K562 (cell line): ENCODE data around the gene KANK4. TPM values are rescaled to one million over a fixed set of nuclear protein-coding genes. Genes with fewer than 3 reads are reported as not detected.

Experiments
- ATAC-seq: fragments of 200-7000 bp; cut with Tn5 transposase; 3 replicates; pipeline ENCODE4 v1.9.1; 2020; ENCODE audit warnings: moderate library complexity
- BruUV-seq: library from RNA; stranded (reverse); fragments of 400-500 nt; replicated peaks from 2 replicates; lab custom pipeline; 2021; lab: Mats Ljungman, UMichigan
- CTCF ChIA-PET: fragments of 300-600 bp; formaldehyde crosslinking; extraction: SDS; loops from one replicate; lab custom pipeline; 2021; ENCODE audit warnings: low intra/inter-chr PET ratio; lab: Yijun Ruan, JAX
- POLR2A ChIA-PET: fragments of 300-600, 350-650 bp; sonication (Branson Sonifier 250); formaldehyde crosslinking; extraction: SDS; loops from one replicate; lab custom pipeline; 2021; ENCODE audit warnings: antibody characterized with exemption, inconsistent platforms; lab: Yijun Ruan, JAX
- DNase-seq, 4 experiments: peaks; one replicate each; pipeline versions ENCODE4 v3.0.0 to v3.0.0-alpha.2; 2011 to 2018; ENCODE audit warnings: low spot score in 3 of 4, mixed read lengths in 3 of 4; ENCODE audit errors: extremely low read depth in 1 of 4
- FAIRE-seq: peaks from 2 replicates; lab custom pipeline; 2011; peaks lifted over from hg19 to GRCh38; lab: Jason Lieb, UNC
- H2AFZ ChIP-seq: 2 replicates; pipeline ENCODE4 v1.6.0; 2011; ENCODE audit warnings: low read depth, low read length, control low read depth, inconsistent platforms
- H3K27ac ChIP-seq: fragments of 200-600 bp; 3 replicates; pipeline ENCODE4 v1.8.0; 2011; ENCODE audit warnings: low read depth, mild to moderate bottlenecking, control low read depth, inconsistent platforms, low read length, moderate library complexity, mixed read lengths; ENCODE audit errors: extremely low read depth
- H3K27me3 ChIP-seq, 2 experiments: fragments of 300-600 bp in 1 of 2; 2 replicates in 1 of 2; 3 replicates in 1 of 2; pipeline versions ENCODE4 v1.6.0 to v1.8.0; 2011; ENCODE audit warnings: inconsistent platforms in 2 of 2, low read length in 2 of 2, mild to moderate bottlenecking in 1 of 2, mixed read lengths in 1 of 2, moderate library complexity in 1 of 2; ENCODE audit not compliant: control insufficient read depth in 2 of 2, insufficient read depth in 2 of 2
- H3K36me3 ChIP-seq: fragments of 300-600 bp; 3 replicates; pipeline ENCODE4 v1.8.0; 2011; ENCODE audit warnings: mild to moderate bottlenecking, low read length, inconsistent platforms; ENCODE audit not compliant: control insufficient read depth, insufficient read depth
- H3K4me1 ChIP-seq, 2 experiments: fragments of 200-600 bp in 1 of 2; replicated peaks in 1 of 2; 2 replicates in 1 of 2; 3 replicates in 1 of 2; pipeline versions ENCODE4 v1.5.1 to v1.8.0; 2011; ENCODE audit warnings: inconsistent platforms in 2 of 2, low read length in 2 of 2, mild to moderate bottlenecking in 1 of 2, mixed read lengths in 1 of 2, moderate library complexity in 1 of 2; ENCODE audit not compliant: control insufficient read depth in 2 of 2, insufficient read depth in 2 of 2
- H3K4me2 ChIP-seq: 2 replicates; pipeline ENCODE4 v1.6.1; 2011; ENCODE audit warnings: low read length, control low read depth, inconsistent platforms, mixed read lengths; ENCODE audit not compliant: insufficient read depth
- H3K4me3 ChIP-seq: fragments of 200-600 bp; sonication (generic), shearing (Covaris generic); 2 replicates; pipeline ENCODE4 v1.5.1; 2016; ENCODE audit warnings: control low read depth, inconsistent platforms
- H3K79me2 ChIP-seq: fragments of 200-600 bp; 3 replicates; pipeline ENCODE4 v1.8.0; 2011; ENCODE audit warnings: low read length, inconsistent platforms; ENCODE audit not compliant: control insufficient read depth, insufficient read depth
- H3K9ac ChIP-seq, 2 experiments: 2 replicates each; pipeline versions ENCODE4 v1.6.0 to v1.6.1; 2011; ENCODE audit warnings: low read depth in 2 of 2, low read length in 2 of 2, control low read depth in 1 of 2, inconsistent platforms in 1 of 2, mild to moderate bottlenecking in 1 of 2, mixed read lengths in 1 of 2; ENCODE audit not compliant: insufficient read depth in 1 of 2
- H3K9me1 ChIP-seq: one replicate; pipeline ENCODE4 v1.6.0; 2011; ENCODE audit warnings: inconsistent platforms, mild to moderate bottlenecking, low read length, moderate library complexity; ENCODE audit not compliant: control insufficient read depth, insufficient read depth
- H3K9me3 ChIP-seq: replicated peaks from 2 replicates; pipeline ENCODE4 v1.5.1; 2011; ENCODE audit warnings: low read depth, low read length, inconsistent platforms; ENCODE audit not compliant: control insufficient read depth, insufficient read depth
- H4K20me1 ChIP-seq: replicated peaks from 2 replicates; pipeline ENCODE4 v1.6.1; 2011; ENCODE audit warnings: low read length, inconsistent platforms, mixed read lengths; ENCODE audit not compliant: control insufficient read depth, insufficient read depth
- CHD4 ChIP-seq: fragments of 200-600 bp; sonication (generic); IDR thresholded peaks from 3 replicates; pipeline ENCODE4 v1.6.1; 2012; ENCODE audit warnings: low read depth, mild to moderate bottlenecking, mixed read lengths, low read length, inconsistent platforms; ENCODE audit not compliant: insufficient read depth, insufficient replicate concordance, poor library complexity, severe bottlenecking
- CXXC5 ChIP-seq: fragments of 250-450 bp; sonication (Bioruptor Pico); IDR thresholded peaks from 2 replicates; pipeline ENCODE4 v1.8.0; 2022; ENCODE audit warnings: inconsistent platforms, mild to moderate bottlenecking, moderate library complexity
- LCOR ChIP-seq: sonication (generic); formaldehyde crosslinking; IDR thresholded peaks from 2 replicates; pipeline ENCODE4 v1.8.0; 2022; ENCODE audit warnings: mild to moderate bottlenecking, missing genetic modification reagents
- MTA3 ChIP-seq: fragments of 450-650 bp; formaldehyde crosslinking; IDR thresholded peaks from 2 replicates; pipeline ENCODE4 v1.6.1; 2017; ENCODE audit warnings: mild to moderate bottlenecking, borderline replicate concordance
- NELFE ChIP-seq: IDR thresholded peaks from 2 replicates; pipeline ENCODE4 v1.6.1; 2011; ENCODE audit warnings: mild to moderate bottlenecking; ENCODE audit not compliant: insufficient read depth, insufficient read length
- POLR3A ChIP-seq: IDR thresholded peaks from 2 replicates; pipeline ENCODE4 v1.6.1; 2011; ENCODE audit warnings: borderline replicate concordance, mild to moderate bottlenecking, moderate library complexity; ENCODE audit not compliant: insufficient read length, insufficient read depth; ENCODE audit errors: extremely low read depth
- PRMT5 ChIP-seq: sonication (generic); formaldehyde crosslinking; IDR thresholded peaks from 2 replicates; pipeline ENCODE4 v1.5.0; 2020; ENCODE audit warnings: missing genetic modification reagents
- SETDB1 ChIP-seq: IDR thresholded peaks from one replicate; pipeline ENCODE4 v1.6.1; 2012; ENCODE audit warnings: low read length, control low read depth, inconsistent platforms
- TCF15 ChIP-seq: fragments of 250-450 bp; sonication (Bioruptor Pico); IDR thresholded peaks from 2 replicates; pipeline ENCODE4 v1.8.0; 2022; ENCODE audit warnings: moderate library complexity, mild to moderate bottlenecking, inconsistent platforms
- ZMIZ1 ChIP-seq, 2 experiments: fragments of 150-350 bp in 1 of 2; IDR thresholded peaks; 2 replicates each; pipeline ENCODE4 v1.6.1; 2012 to 2016; ENCODE audit warnings: low read depth in 2 of 2, low read length in 2 of 2, mild to moderate bottlenecking in 1 of 2, moderate library complexity in 1 of 2
- ZNF121 ChIP-seq: sonication (generic); formaldehyde crosslinking; conservative IDR thresholded peaks from 2 replicates; pipeline ENCODE4 v1.8.0; 2022; ENCODE audit warnings: missing genetic modification reagents
- ZNF175 ChIP-seq: fragments of 200-800 bp; sonication (Bioruptor generic); IDR thresholded peaks from 2 replicates; pipeline ENCODE4 v1.6.1; 2016; ENCODE audit warnings: low read depth, mild to moderate bottlenecking, missing genetic modification characterization, missing compliant biosample characterization
- ZNF76 ChIP-seq: fragments of 250-450 bp; sonication (Bioruptor Pico); IDR thresholded peaks from 2 replicates; pipeline ENCODE4 v1.4.0; 2020; ENCODE audit warnings: mild to moderate bottlenecking, moderate library complexity, borderline replicate concordance
- WGBS: fragments of 100-300 bp; shearing (Covaris generic); methylation state at CpG from one replicate; pipeline ENCODE4 v1.1.6; 2016; ENCODE audit warnings: low coverage, mixed read lengths; ENCODE audit not compliant: insufficient coverage; ENCODE audit errors: missing lambda C conversion rate; 5-methylcytosine and 5-hydroxymethylcytosine counted together
- in situ Hi-C: fragments of 300-500 bp; cut with MboI; formaldehyde crosslinking; loops from 4 replicates; pipeline ENCODE4 v1.15.0; 2018; ENCODE audit warnings: inconsistent platforms, mixed read lengths
- intact Hi-C: fragments of 100-400 bp; cut with micrococcal nuclease; formaldehyde crosslinking; loops from 2 replicates; pipeline ENCODE4 v1.14.2; 2022
- polyA plus RNA-seq, 8 experiments: library from polyadenylated mRNA; depleted of rRNA in 4 of 8; stranded (reverse) in 5 of 8; unstranded in 3 of 8; fragments of >200 nt; fragmentation: Nextera tagmentation in 2 of 8; fragmentation: Illumina TruSeq in 1 of 8; extraction: Ambion mirVana in 2 of 8; extraction: Trizol in 1 of 8; gene quantifications; 2 replicates each; pipeline versions ENCODE4 v1.2.1 to v1.2.3, GENCODE V29; 2011 to 2014; ENCODE audit warnings: inconsistent platforms in 1 of 8, missing spikeins in 1 of 8
- total RNA-seq, 7 experiments: library from RNA; depleted of rRNA in 6 of 7; stranded (reverse); fragments of >200 nt in 6 of 7; fragmentation: Illumina TruSeq in 2 of 7; extraction: Trizol in 2 of 7; gene quantifications; 2 replicates each; pipeline versions ENCODE4 v1.2.1 to v1.2.3, GENCODE V29; 2011 to 2021; ENCODE audit warnings: low replicate concordance in 1 of 7
- TF ChIP-seq, protein P1 (sequence below): fragments of 250-450 bp; sonication (Bioruptor Pico); IDR thresholded peaks from 2 replicates; pipeline ENCODE4 v1.6.1; 2021; ENCODE audit warnings: mild to moderate bottlenecking
- TF ChIP-seq, protein P2 (sequence below), 2 experiments: fragments of 200-800 bp in 1 of 2; sonication (Bioruptor generic) in 1 of 2; sonication (generic) in 1 of 2; formaldehyde crosslinking in 1 of 2; IDR thresholded peaks in 1 of 2; conservative IDR thresholded peaks in 1 of 2; 2 replicates each; pipeline versions ENCODE4 v1.5.0 to v1.6.1; 2016 to 2020; ENCODE audit warnings: missing compliant biosample characterization in 1 of 2, missing genetic modification characterization in 1 of 2, missing genetic modification reagents in 1 of 2
- TF ChIP-seq, protein P3 (sequence below): fragments of 250-450 bp; sonication (Bioruptor Pico); IDR thresholded peaks from 2 replicates; pipeline ENCODE4 v1.5.0; 2021

The KANK4 gene
- total and polyA plus RNA-seq, 9 of the 15 experiments (the other 6 are each of a cell fraction or from before 2014, with no cell fraction given): not detected

GRCh38 chr1:62353853-62354252 lies 34.6 kb upstream of the KANK4 start:
- Histone ChIP-seq H3K36me3 (no peaks in the 10 kb centered on the region), H3K4me3 (no peak overlapping the region), H3K27me3 (peaks cover 13 to 25% of the 10 kb centered on the region in 2 experiments), H2AFZ (no peak overlapping the region), H3K27ac (no peak overlapping the region), H4K20me1 (no peaks in the 10 kb centered on the region), H3K9ac (no peak overlapping the region), H3K9me1 (no peaks in the 10 kb centered on the region), H3K79me2 (no peaks in the 10 kb centered on the region), H3K4me2 (no peak overlapping the region), H3K9me3 (no peaks in the 10 kb centered on the region), H3K4me1 (no peaks in the 10 kb centered on the region)
- intact Hi-C loops: no loop called here
- ATAC-seq (no peak), FAIRE-seq (no peak), DNase-seq (no peak)
- ChIA-PET POLR2A (no interaction called here), CTCF (no interaction called here)
- no TSS peak for BruUV-seq
- in situ Hi-C loops: no loop called here
- 0% methylated on average over 3 of the region's 3 CpGs for WGBS
- TF ChIP-seq ZNF121 (CRISPR knock-in tag) (no peak), ZMIZ1 (IDR thresholded peaks at IDR 0.05; ENCODE audit: low read depth in 2 of 2, low read length in 2 of 2) (no peak), LCOR (CRISPR knock-in tag) (no peak), MTA3 (no peak), NELFE (no peak), CXXC5 (CRISPR knock-in tag) (no peak), SETDB1 (no peak), PRMT5 (CRISPR knock-in tag) (no peak), CHD4 (no peak), ZNF175 (CRISPR knock-in tag) (no peak), POLR3A (no peak), TCF15 (CRISPR knock-in tag) (no peak), ZNF76 (CRISPR knock-in tag) (no peak)
- TF ChIP-seq, protein P1, sequence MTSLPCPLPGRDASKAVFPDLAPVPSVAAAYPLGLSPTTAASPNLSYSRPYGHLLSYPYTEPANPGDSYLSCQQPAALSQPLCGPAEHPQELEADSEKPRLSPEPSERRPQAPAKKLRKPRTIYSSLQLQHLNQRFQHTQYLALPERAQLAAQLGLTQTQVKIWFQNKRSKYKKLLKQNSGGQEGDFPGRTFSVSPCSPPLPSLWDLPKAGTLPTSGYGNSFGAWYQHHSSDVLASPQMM (CRISPR knock-in tag): no peak
- TF ChIP-seq, protein P2, sequence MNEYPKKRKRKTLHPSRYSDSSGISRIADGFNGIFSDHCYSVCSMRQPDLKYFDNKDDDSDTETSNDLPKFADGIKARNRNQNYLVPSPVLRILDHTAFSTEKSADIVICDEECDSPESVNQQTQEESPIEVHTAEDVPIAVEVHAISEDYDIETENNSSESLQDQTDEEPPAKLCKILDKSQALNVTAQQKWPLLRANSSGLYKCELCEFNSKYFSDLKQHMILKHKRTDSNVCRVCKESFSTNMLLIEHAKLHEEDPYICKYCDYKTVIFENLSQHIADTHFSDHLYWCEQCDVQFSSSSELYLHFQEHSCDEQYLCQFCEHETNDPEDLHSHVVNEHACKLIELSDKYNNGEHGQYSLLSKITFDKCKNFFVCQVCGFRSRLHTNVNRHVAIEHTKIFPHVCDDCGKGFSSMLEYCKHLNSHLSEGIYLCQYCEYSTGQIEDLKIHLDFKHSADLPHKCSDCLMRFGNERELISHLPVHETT (CRISPR knock-in tag; conservative IDR thresholded peaks at IDR 0.05 in 1 of 2, IDR thresholded peaks at IDR 0.05 in 1 of 2): no peak
- TF ChIP-seq, protein P3, sequence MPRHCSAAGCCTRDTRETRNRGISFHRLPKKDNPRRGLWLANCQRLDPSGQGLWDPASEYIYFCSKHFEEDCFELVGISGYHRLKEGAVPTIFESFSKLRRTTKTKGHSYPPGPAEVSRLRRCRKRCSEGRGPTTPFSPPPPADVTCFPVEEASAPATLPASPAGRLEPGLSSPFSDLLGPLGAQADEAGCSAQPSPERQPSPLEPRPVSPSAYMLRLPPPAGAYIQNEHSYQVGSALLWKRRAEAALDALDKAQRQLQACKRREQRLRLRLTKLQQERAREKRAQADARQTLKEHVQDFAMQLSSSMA (CRISPR knock-in tag): no peak
